GM19351 (cell line): ENCODE data around the gene ZBTB32.

ENCODE experiments used
- ATAC-seq: cut with Tn5 transposase; IDR thresholded peaks from one replicate; pipeline ENCODE4 v1.9.1; 2021; ENCODE audit warnings: mild to moderate bottlenecking, moderate library complexity; ENCODE audit not compliant: unreplicated experiment

Gene ZBTB32

GRCh38 chr19:35695895-35696422 is 8.4 kb upstream of the ZBTB32 start:
- ATAC-seq = no peak

- ATAC-seq = no peak
These were observed 7.5 kb upstream of the ZBTB32 start for GRCh38 chr19:35696835-35697234.

- ATAC-seq = peak; percentile 95
These were observed 1.9 kb upstream of the ZBTB32 start for GRCh38 chr19:35702223-35703012.

- no peak for ATAC-seq
These were observed 1.0 kb upstream of the ZBTB32 start for GRCh38 chr19:35703343-35703742.

- no peak for ATAC-seq
These were observed 4.0 kb downstream of the ZBTB32 start for GRCh38 chr19:35708391-35708790.

GRCh38 chr19:35710784-35711723 is 6.7 kb downstream of the ZBTB32 start:
- ATAC-seq = no peak

GRCh38 chr19:35712567-35713505 is 8.5 kb downstream of the ZBTB32 start:
- peak; percentile 22 for ATAC-seq

- ATAC-seq = no peak
These were observed 9.1 kb downstream of the ZBTB32 start for GRCh38 chr19:35713506-35713850.

- no peak for ATAC-seq
These were observed 9.6 kb downstream of the ZBTB32 start for GRCh38 chr19:35713904-35714495.

- no peak for ATAC-seq
These were observed 10.4 kb downstream of the ZBTB32 start for GRCh38 chr19:35714601-35715354.

- no peak for ATAC-seq
These were observed 11.0 kb downstream of the ZBTB32 start for GRCh38 chr19:35715355-35715809.

GRCh38 chr19:35715981-35716800 is 11.8 kb downstream of the ZBTB32 start:
- no peak for ATAC-seq

GRCh38 chr19:35716801-35717664 is 12.7 kb downstream of the ZBTB32 start:
- ATAC-seq = peak; percentile 48

- peak; percentile 39 for ATAC-seq
These were observed 13.4 kb downstream of the ZBTB32 start, which contains the start of gene KMT2B for GRCh38 chr19:35717665-35718344. Gene KMT2B, plus strand, starts transcription at chr19:35718003. Its CDS starts 16 bp downstream, at chr19:35718019.

GRCh38 chr19:35718345-35719041 is 14.1 kb downstream of the ZBTB32 start:
- no peak for ATAC-seq
